GM18870 (cell line): ENCODE results near the gene AKAP1.

Source experiments
- ATAC-seq: cut with Tn5 transposase; IDR thresholded peaks from one replicate; pipeline ENCODE4 v1.9.1; 2021; ENCODE audit warnings: moderate library complexity; ENCODE audit not compliant: unreplicated experiment

AKAP1 gene, protein sequence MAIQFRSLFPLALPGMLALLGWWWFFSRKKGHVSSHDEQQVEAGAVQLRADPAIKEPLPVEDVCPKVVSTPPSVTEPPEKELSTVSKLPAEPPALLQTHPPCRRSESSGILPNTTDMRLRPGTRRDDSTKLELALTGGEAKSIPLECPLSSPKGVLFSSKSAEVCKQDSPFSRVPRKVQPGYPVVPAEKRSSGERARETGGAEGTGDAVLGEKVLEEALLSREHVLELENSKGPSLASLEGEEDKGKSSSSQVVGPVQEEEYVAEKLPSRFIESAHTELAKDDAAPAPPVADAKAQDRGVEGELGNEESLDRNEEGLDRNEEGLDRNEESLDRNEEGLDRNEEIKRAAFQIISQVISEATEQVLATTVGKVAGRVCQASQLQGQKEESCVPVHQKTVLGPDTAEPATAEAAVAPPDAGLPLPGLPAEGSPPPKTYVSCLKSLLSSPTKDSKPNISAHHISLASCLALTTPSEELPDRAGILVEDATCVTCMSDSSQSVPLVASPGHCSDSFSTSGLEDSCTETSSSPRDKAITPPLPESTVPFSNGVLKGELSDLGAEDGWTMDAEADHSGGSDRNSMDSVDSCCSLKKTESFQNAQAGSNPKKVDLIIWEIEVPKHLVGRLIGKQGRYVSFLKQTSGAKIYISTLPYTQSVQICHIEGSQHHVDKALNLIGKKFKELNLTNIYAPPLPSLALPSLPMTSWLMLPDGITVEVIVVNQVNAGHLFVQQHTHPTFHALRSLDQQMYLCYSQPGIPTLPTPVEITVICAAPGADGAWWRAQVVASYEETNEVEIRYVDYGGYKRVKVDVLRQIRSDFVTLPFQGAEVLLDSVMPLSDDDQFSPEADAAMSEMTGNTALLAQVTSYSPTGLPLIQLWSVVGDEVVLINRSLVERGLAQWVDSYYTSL

DNA sequence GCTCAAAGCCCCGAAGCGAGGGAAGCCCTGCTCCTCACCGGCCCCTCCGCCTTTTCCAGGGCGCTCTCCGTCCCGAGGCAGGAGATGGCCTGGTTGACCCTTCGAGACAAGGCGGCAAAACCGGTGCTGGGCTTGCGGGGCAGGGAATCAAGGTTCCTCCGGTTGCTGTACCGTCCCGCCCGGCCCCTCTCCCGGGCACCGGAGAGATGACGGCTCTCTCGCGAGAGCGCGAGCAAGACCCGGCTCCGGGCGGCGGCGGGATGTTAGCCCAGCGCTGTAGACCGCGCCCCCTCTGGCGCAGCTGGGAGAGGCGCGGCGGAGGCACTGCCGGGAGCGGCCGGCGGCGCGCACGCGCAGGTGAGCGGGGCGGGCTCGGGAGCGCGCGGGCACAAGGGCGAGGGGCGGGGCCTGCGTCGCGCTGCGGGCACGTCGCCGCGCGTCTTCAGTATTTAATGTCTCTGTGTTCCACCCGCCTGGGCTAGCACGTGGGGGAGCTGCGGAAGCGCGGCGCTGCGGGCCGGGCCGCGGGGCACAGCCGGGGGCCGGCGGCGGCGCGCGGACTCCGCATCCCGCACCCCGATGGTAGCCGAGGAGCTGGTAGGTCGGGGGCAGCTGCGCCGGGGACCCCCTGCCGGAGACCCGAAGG lies at the start of gene AKAP1:
Gene AKAP1, plus strand, starts transcription at position 445 of the 646 bp plus-strand sequence. CDS start 20,219 bp downstream, outside the sequence.
- peak; percentile 66 for ATAC-seq

DNA sequence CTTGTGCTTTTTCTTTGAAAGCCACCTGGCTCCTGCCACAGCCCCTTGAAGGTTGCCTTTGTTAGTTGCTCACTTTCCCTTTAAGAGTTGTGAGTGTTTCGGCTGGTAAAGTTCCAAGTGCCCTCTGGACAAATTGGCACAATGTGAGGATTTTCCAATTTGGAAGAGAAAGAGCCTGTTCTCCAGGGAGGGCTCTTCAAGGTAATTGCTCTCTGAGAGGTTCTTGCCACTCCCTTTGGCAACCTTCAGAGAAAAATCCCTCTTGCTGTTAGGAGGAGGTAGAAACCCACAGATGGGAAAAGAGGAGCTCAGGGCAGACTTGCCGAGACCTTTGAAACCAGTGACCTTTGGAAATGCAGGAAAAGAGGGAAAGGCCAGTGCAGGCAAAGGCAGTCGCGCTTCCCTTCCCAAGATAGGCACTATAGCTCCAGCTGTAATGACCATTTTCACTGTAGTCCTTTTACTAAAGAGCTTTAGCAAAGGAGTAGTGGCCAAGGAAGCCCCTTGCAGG lies 49.0 kb upstream of the AKAP1 start:
- no peak for ATAC-seq

DNA sequence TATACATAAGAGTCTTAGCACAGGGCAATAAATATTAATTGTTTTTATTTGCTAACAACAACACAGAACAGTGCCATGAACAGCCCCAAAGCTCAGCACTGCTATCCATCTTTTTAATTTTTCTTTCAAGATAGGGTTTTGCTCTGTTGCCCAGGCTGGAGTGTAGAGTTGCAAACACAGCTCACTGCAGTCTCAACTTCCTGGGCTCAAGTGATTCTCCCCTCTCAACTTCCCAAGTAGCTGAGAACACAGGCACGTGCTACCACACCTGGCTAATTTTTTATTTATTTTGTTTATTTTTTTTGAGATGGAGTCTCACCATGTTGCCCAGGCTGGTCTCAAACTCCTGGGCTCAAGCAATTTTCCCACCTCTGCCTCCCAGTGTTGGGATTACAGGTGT lies 47.6 kb upstream of the AKAP1 start:
- ATAC-seq = no peak

DNA sequence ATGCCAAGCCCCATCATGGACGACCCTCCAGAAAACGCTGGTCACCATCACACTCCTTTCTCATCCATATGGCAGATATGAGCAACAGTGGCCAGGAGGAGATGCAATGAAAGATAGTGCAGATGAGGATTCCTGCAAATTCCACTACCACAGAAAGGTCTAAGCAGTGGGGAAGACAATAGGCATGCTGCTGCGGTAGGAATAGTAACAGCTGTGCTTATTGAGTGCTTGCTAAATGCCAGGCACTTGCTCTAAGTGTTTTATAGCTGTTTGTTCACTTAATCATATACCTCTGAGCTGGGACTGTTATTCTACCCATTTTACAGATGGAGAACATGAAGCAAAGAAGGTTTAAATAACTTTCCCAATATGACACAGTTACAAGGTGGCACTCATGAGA lies 46.6 kb upstream of the AKAP1 start:
- ATAC-seq = no peak

DNA sequence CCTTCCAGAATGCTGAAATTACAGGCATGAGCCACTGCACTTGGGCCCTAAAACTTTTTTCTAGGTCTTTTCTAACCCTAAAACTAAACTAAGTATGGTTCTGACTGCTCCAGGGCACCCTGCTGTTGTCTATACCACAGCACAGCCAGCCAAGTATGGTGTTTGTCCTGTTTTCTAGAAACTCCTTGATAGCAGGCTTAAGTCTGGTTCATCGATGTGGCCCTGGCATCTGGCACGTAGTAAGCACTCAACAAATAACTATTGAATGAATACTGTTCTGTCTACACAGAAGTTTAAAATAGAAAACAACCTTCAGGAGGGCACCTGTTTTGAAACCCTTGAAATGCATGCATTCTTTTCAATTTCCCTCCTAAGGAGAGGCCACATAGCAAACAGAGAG lies 44.5 kb upstream of the AKAP1 start:
- no peak for ATAC-seq

DNA sequence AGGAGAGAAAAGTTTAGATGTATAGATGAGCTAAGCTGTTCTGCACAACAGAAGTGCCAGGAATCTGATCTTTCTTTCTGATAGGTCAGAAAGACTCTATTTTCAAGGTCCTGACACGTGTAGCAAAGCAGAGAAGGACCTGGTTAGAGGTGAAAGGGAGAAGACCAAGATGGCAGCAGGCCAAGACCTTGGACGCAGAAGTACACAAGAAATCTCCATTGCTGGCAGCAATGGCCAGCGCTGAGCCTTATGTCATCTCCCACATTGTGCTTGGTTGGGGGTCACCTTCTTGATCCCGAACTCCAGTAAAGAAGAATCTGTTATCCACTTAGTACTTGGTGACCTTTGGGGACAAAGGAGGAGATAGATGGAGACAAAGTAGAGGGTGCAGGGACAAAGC lies 41.8 kb upstream of the AKAP1 start:
- no peak for ATAC-seq

DNA sequence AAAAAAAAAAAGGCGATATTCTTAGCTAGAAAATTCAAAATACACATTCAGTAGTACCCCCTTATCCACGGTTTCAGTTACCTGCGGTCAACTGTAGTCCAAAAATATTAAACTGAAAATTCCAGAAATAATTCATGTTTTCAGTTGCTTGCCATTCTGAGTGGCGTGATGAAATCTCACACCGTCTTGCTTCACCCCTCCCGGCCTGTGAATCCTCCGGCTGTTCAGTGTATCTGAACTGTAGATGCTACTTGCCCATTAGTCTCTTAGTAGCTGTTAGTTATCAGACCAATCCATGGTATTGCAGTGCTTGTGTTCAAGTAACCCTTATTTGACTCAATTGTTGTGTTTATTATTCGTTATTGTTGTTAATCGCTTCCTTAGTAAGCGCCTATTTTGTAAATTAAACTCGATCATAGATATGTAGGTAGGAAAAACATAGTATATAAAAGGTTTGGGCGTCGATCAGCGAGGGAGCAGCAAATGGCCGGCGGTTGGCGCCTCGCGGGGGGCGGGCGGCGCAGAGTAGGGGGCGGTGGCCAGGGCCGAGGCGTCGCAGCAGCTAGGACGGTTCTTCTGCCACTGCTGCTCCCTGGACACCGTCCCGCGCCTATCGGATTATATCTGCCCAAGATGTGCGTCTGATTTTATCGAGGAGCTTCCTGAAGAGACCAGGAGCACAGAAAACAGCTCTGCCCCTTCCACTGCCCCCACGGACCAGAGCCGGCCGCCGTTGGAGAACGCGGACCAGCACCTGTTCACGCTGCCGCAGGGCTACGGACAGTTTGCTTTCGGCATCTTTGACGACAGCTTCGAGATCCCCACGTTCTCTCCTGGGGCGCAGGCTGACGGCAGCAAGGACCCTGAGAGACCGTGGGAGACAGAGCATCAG lies 39.8 kb upstream of the AKAP1 start:
- ATAC-seq = no peak

DNA sequence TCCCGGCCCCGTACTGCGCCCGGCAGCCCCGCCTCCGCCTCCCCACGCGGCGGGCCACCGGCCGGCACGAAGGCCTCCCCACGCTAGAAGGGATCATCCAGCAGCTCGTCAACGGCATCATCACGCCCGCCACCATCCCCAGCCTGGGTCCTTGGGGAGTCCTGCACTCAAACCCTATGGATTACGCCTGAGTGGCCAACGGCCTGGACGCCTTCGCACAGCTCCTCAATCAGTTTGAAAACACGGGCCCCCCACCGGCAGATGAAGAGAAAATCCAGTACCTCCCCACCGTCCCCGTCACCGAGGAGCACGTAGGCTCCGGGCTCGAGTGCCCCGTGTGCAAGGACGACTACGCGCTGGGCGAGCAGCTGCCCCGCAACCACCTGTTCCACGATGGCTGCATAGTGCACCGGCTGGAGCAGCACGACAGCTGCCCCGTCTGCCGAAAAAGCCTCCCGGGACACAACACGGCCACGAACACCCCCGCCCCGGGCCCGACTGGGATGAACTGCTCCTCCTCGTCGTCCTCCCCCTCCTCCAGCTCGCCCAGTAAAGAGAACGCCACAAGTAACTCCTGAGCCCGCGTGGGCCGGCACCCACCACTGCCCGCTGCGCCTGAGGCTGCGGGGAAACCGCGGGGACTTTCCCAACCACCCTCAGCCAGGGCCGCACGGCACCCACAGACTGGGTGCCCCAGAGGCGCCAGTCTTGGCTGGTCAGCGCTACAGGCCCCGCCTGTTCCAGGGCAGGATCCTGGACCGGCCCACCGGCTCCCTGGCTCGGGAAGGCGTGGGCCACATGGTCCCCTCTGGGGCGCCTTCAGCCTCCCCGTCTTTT lies 39.0 kb upstream of the AKAP1 start:
- peak; percentile 55 for ATAC-seq

DNA sequence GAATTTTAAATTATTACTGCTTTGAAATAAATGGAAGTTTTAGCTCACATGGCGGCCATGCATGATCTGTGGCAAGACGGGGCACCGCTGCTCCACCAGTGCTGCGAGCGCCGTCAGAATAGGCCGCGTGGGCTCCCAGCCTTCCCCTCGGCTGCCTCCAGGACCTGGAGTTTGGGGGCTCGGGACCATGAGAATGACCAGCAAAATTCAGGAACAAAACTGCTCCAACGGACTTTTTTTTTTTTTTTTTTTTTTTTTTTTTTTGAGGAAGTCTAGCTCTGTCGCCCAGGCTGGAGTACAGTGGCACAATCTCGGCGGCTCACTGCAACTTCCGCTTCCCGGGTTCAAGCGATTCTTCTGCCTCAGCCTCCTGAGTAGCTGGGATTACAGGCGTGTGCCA lies 38.3 kb upstream of the AKAP1 start:
- ATAC-seq = no peak

DNA sequence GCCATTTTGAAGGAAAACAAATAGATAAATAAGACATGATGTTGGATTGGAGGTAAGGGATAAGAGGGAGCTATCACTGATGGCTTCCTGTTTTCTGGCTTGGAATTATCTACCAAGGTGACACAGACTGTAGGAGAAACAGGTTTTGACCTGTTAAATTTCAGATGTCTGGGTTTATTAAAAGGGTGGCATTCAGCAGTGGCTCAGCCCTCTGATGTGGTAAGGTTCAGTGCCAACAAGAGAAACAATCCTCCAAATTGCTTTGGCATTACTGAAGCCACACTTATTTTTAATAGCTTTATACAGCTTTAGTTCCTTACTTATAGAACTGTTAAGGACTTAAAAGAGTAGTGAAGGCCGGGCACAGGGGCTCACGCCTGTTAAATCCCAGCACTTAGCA lies 37.0 kb upstream of the AKAP1 start:
- ATAC-seq = no peak

DNA sequence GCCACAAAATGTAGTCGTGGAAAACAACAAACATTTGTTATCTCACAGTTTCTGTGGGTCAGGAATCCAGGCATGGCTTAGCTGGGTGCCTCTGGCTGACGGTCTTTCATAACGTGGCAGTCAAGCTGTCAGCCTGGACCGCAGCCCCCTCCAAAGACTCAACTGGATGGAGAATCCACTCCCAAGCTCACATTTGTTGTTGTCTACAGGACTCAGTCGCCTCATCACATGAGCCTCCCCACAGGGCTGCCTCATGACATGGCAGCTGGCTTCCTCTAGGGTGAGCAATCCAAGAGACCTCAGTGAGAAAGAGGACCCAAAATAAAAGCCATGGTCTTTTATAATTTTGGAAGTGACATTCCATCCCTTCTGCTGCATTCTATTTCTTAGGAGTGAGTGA lies 34.7 kb upstream of the AKAP1 start:
- ATAC-seq = no peak

DNA sequence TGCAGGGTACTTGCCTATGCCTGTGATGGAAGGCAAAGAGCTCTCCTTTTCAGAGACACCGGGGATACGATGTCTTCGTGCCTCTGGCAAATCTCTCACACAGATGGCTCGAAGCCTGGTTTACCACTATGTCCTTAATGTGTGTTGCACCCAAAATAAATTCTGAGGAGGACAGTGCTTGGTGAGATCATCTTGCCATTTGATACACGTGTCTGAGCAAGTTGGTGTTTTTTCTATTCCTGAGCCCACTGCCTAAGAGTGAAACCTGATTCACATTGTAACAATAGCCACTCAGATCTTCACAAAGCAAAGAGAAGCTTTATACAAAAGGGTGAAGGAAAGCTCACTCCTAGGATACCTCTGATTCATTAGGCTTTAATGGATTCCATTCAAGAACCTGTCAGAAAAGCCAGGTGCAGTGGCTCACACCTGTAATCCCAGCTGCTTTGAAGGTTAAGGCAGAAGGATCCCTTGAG lies 33.1 kb upstream of the AKAP1 start:
- ATAC-seq = no peak

DNA sequence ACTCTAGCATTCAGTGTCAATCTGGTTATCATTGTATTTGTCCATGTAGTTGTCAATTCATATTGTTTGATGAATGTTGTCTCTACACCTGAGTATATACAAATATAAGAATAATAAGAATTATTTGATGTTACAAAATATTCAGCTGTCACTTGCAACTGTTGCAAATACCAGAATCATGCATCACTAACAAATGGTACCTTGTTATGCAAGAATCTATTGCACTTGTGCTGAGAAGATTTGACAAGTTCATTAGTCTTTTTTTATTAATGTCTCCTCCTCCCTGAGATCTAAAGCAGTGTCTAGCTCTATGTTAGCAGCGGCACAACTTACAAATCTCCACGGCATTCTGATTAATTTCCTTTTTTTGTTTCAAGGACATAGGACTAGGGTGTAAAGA lies 22.2 kb upstream of the AKAP1 start:
- ATAC-seq = no peak

DNA sequence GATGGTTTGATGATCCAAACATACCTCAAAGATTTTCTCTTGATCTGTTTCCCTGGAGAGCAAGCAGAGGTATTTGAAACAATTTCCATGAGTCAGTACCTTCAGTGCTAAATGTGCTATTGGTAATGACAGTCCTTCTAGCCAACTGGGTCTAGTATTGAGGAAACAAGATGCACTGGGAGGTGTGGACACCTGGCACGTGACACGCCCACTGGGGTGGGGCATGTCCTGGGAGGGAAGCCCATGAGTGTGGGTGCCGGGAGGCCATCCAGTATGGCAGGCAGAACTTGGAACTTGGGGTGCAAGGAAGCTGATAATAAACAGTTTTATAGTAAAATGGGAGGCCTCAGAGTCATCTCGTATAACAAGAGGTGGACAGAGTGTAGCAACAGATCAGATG lies 17.9 kb upstream of the AKAP1 start:
- ATAC-seq = no peak

DNA sequence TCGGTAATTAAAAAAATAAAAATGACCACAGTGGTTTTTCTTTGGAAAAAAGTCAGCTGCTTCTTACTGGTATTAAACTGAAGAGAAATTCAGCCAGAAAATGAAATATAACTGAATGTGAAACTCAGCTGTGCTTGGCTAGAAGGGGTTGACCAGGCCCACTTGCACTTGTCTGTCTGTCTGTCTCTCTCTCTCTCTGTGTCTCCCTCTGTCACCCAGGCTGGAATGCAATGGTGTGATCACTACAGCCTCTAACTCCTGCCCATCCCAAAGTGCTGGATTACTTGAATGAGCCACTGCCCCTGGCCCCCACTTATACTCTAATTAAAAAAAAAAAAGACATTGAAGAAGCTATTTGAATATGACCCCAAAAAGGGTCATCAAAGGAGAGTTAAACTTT lies 17.3 kb upstream of the AKAP1 start:
- no peak for ATAC-seq

DNA sequence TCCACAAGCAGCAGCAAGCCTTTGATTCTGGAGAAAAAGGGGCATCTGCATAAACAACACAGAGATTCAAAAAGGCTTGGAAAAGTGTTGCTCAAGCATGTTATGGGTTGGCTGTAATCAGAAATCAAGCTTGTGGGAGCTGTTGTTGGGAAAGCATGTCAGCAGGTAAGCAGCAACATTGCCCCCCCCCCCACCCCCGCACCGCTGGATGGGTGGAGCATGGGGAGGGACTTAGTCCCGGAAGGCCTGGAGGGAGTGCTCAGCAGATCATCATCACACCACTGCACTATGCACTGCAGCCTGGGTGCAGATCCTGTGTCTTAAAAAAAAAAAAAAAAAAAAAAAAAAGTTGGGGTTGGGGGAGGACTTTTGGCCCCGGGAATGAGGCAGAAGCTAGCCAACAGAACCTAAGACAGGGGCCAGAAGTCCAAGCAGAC lies 16.8 kb upstream of the AKAP1 start:
- ATAC-seq = no peak

DNA sequence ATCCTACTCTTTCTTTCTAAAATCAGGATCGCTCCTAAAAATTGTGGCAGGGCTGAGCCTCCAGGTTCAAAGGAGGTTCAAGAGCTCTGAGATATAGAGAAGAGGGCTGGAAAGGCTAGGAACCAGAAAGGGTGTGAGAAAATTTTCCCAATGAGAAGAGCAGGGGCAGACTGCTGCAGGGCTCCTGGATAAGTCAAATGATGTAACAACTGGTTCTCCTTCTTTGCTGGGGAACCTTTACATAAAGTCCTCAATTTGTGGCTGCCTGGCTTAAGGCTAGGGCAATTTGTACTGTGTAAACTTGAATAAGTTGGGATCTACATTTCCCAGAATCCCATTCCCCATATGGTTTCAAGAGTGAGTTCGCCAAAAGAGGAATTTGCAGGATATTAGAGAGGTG lies 16.3 kb upstream of the AKAP1 start:
- ATAC-seq = no peak

DNA sequence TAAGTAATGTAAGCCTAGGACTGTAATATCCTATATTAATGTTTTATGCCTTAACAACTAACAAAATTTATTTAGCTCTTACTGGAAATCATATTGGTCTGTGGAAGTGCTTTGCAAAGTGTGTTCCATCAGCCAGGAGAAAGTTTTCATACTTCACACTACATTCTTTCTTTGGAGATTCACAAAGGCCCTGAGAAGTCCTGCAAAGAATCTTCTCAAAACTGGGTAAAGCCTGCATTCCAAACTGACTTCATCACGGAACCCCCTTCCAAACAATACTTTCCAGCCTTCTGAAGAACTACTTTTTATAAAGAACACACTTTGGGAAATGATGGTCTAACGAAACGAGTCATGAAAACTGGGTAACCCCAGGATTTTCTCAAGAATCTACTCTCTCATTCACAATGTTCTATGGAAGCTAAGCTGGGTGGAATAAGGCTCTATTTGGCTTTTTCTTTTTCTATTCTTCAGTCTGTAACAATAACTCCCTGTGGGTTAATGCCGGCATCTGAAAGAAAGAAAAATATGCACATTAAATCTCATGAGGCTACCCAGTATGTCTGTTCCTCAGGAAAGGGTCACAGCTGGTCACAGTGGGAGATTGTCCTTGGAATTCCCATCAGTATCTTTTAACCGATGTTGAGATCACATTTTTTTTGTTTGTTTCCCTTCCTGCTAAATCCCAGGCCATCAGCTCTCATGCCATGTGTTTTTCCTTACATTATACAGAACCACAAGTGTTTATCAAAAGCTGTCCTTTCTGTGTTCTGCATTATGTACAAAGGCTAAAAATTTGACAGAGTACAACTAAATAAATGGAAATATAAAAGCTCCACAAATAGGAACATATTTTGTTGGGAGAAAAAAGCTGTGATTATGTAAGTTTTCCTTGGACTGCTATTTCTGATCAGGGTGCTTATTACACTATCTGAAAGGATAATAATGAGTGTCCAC lies 12.8 kb upstream of the AKAP1 start:
- no peak for ATAC-seq
